Caco-2 (cell line): ENCODE results near the gene SCAF4. TPM values are rescaled to one million over a fixed set of nuclear protein-coding genes. Genes with fewer than 3 reads are reported as not detected.
A peak's percentile ranks its signal among the peaks of the same experiment; 100 is the strongest.

Source experiments
- Bru-seq: library from RNA; stranded (reverse); fragments of 400-500 nt; gene quantifications from one replicate; lab custom pipeline; 2021; lab: Mats Ljungman, UMichigan
- BruChase-seq, 2 experiments: library from RNA; stranded (reverse); fragments of 400-500 nt; gene quantifications; one replicate each; lab custom pipeline; 2021; lab: Mats Ljungman, UMichigan
- BruUV-seq: library from RNA; stranded (reverse); fragments of 400-500 nt; replicated peaks from 2 replicates; lab custom pipeline; 2021; lab: Mats Ljungman, UMichigan
- CTCF ChIA-PET: fragments of 300-600 bp; sonication (Branson Sonifier 250); formaldehyde crosslinking; loops from one replicate; lab custom pipeline; 2022; ENCODE audit warnings: antibody characterized with exemption; lab: Charles Lee
- POLR2A ChIA-PET: fragments of 300-600 bp; sonication (Branson Sonifier 250); formaldehyde crosslinking; loops from one replicate; lab custom pipeline; 2022; ENCODE audit warnings: antibody characterized with exemption; lab: Charles Lee
- DNase-seq, 2 experiments: peaks; one replicate each; pipeline versions ENCODE4 v3.0.0 to v3.0.0-alpha.2; 2020 to 2022
- H3K27me3 ChIP-seq: replicated peaks from 2 replicates; pipeline ENCODE4 v1.6.0; 2011; ENCODE audit warnings: low read length; ENCODE audit not compliant: control insufficient read depth, insufficient read depth
- H3K36me3 ChIP-seq: 2 replicates; pipeline ENCODE4 v1.5.1; 2011; ENCODE audit warnings: low read length; ENCODE audit not compliant: control insufficient read depth, insufficient read depth
- H3K4me1 ChIP-seq: fragments of 250-450 bp; sonication (Bioruptor Pico); 2 replicates; pipeline ENCODE4 v1.5.1; 2020; ENCODE audit warnings: mild to moderate bottlenecking
- H3K4me3 ChIP-seq: 2 replicates; pipeline ENCODE4 v1.5.1; 2011; ENCODE audit warnings: low read depth, mild to moderate bottlenecking, control low read depth, low read length
- H3K9me3 ChIP-seq: fragments of 250-450 bp; sonication (Bioruptor Pico); 2 replicates; pipeline ENCODE4 v1.5.1; 2020; ENCODE audit warnings: mild to moderate bottlenecking, moderate library complexity
- H3K27ac Mint-ChIP-seq: one replicate; pipeline ENCODE4 v1.8.0; 2022; ENCODE audit warnings: mixed read lengths; ENCODE audit not compliant: unreplicated experiment
- H3K27me3 Mint-ChIP-seq: one replicate; pipeline ENCODE4 v1.8.0; 2022; ENCODE audit warnings: mixed read lengths; ENCODE audit not compliant: insufficient read depth, unreplicated experiment
- H3K36me3 Mint-ChIP-seq: one replicate; pipeline ENCODE4 v1.8.0; 2022; ENCODE audit warnings: mild to moderate bottlenecking, mixed read lengths; ENCODE audit not compliant: insufficient read depth, unreplicated experiment
- H3K4me1 Mint-ChIP-seq: one replicate; pipeline ENCODE4 v1.8.0; 2022; ENCODE audit warnings: low read depth, mixed read lengths; ENCODE audit not compliant: unreplicated experiment
- H3K4me3 Mint-ChIP-seq: one replicate; pipeline ENCODE4 v1.8.0; 2022; ENCODE audit warnings: mild to moderate bottlenecking, moderate library complexity, mixed read lengths; ENCODE audit not compliant: unreplicated experiment
- H3K9me3 Mint-ChIP-seq: one replicate; pipeline ENCODE4 v1.8.0; 2022; ENCODE audit warnings: mixed read lengths; ENCODE audit not compliant: unreplicated experiment
- CTCF ChIP-seq, 2 experiments: fragments of 200-600 bp in 1 of 2; IDR thresholded peaks; 1 replicate in 1 of 2; 2 replicates in 1 of 2; pipeline versions ENCODE4 v1.5.1 to v1.8.0; 2011 to 2022; ENCODE audit warnings: antibody characterized with exemption in 1 of 2, control low read depth in 1 of 2, inconsistent platforms in 1 of 2, low read depth in 1 of 2, low read length in 1 of 2, mild to moderate bottlenecking in 1 of 2, moderate library complexity in 1 of 2; ENCODE audit not compliant: insufficient read depth in 1 of 2, severe bottlenecking in 1 of 2, unreplicated experiment in 1 of 2
- intact Hi-C: fragments of 100-400 bp; cut with micrococcal nuclease; formaldehyde crosslinking; loops from one replicate; pipeline ENCODE4 v1.10.0; 2022; ENCODE audit not compliant: unreplicated experiment
- long read RNA-seq: library from polyadenylated mRNA; stranded (forward); transcript quantifications from one replicate; pipeline ENCODE4 v2.0.0, GENCODE V29; 2022
- total RNA-seq: library from RNA; stranded (reverse); gene quantifications from 2 replicates; pipeline ENCODE4 v1.2.3, GENCODE V29; 2022

Gene SCAF4
- 50.2 and 53.1 TPM in 2 replicates for total RNA-seq
- Bru-seq, nascent RNA, result percentile 96 among the genes with signal in this experiment
- percentile 91 among the genes with signal in this experiment for BruChase-seq, experiment 1, labeled RNA remaining after a 2-hour chase
- BruChase-seq, experiment 2, labeled RNA remaining after a 6-hour chase, result percentile 81 among the genes with signal in this experiment
- long read RNA-seq, full-length matches to known transcripts, result 22 of 39 reads
- long read RNA-seq, partial matches to known transcripts, result 14 of 39 reads
- long read RNA-seq, other reads (novel, unspliced or antisense), result 3 of 39 reads

- TF ChIP-seq CTCF (IDR thresholded peaks at IDR 0.05; ENCODE audit: insufficient read depth in 1 of 2, low read depth in 1 of 2, low read length in 1 of 2, severe bottlenecking in 1 of 2, unreplicated experiment in 1 of 2), result no peak
- intact Hi-C loops, result no loop called here
- H3K4me1 Mint-ChIP-seq, result no peaks in the 10 kb centered on the region
- no peak within 1 kb of the TSS for H3K4me3 Mint-ChIP-seq
- CTCF ChIA-PET, result no interaction called here
- H3K27me3 ChIP-seq, result no peaks in the 10 kb centered on the region
- no peaks in the 10 kb centered on the region for H3K36me3 ChIP-seq
- POLR2A ChIA-PET, result interaction anchor here (0.5 to 0.6 kb wide), 2 partner anchors 532 to 1003 kb away, joined by 3 to 5 read pairs; no protein-coding TSS in a partner anchor
- H3K9me3 Mint-ChIP-seq, result no peaks in the 10 kb centered on the region
- peak; percentile 90 to 91 for DNase-seq
- no peaks in the 10 kb centered on the region for H3K27me3 Mint-ChIP-seq
- H3K4me3 ChIP-seq, result peak within 1 kb of the TSS; percentile 84
- peaks cover 9% of the 10 kb centered on the region for H3K36me3 Mint-ChIP-seq
- no TSS peak for BruUV-seq
- no peaks in the 10 kb centered on the region for H3K9me3 ChIP-seq
- peaks cover 12% of the 10 kb centered on the region; the same call in 1 of the 2 replicates for H3K4me1 ChIP-seq
- peak within 1 kb of the TSS; percentile 66 for H3K27ac Mint-ChIP-seq
Observed at GRCh38 chr21:31731857-31732596, at the start of gene SCAF4. Gene SCAF4 (minus strand): TSS chr21:31732118. CDS start chr21:31731692, 426 bp downstream.

- H3K4me3 ChIP-seq, result no peak overlapping the region
- no peaks in the 10 kb centered on the region for H3K27me3 ChIP-seq
- no peak overlapping the region for H3K27ac Mint-ChIP-seq
- H3K27me3 Mint-ChIP-seq, result peaks cover 21% of the 10 kb centered on the region
- no TSS peak for BruUV-seq
- H3K4me1 ChIP-seq, result no peaks in the 10 kb centered on the region
- CTCF ChIA-PET, result interaction anchor here (0.6 to 1.9 kb wide), 4 partner anchors 85 to 476 kb away, joined by 3 to 12 read pairs (median 4); no protein-coding TSS in a partner anchor
- H3K36me3 Mint-ChIP-seq, result no peaks in the 10 kb centered on the region
- TF ChIP-seq CTCF (IDR thresholded peaks at IDR 0.05; ENCODE audit: insufficient read depth in 1 of 2, low read depth in 1 of 2, low read length in 1 of 2, severe bottlenecking in 1 of 2, unreplicated experiment in 1 of 2), result peak; percentile 34 to 51
- intact Hi-C loops, result loop anchor here (1.0 kb wide), 1 partner anchor 477 kb away; no protein-coding TSS in a partner anchor
- peaks cover 16% of the 10 kb centered on the region for H3K9me3 Mint-ChIP-seq
- no peaks in the 10 kb centered on the region for H3K36me3 ChIP-seq
- POLR2A ChIA-PET, result no interaction called here
- no peaks in the 10 kb centered on the region for H3K4me1 Mint-ChIP-seq
- DNase-seq, result peak; percentile 40
- no peaks in the 10 kb centered on the region for H3K9me3 ChIP-seq
- H3K4me3 Mint-ChIP-seq, result no peak overlapping the region
Observed at GRCh38 chr21:31780944-31781343, 49.0 kb upstream of the SCAF4 start.

DNA sequence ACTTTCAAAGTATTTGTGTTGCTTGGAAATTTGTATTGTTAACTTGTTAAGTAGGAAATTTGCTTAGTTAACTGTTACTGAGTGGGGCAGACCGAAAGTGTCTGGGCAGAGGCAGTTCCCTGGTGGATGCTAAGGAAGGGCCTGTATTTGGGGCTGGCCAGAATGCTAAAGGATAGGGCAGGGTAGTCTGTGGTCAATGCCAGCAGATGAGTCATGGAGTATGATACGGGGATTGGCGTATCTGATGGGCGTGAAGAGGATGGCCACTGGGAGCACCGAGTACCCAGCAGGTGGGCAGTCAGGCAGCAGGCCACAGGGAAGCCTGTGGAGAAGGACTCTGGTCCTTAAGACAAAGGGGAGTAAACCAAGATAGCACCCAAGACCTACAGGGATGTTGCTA, 46.6 kb upstream of the SCAF4 start:
- Histone ChIP-seq H3K4me3 (no peak overlapping the region), H3K36me3 (no peaks in the 10 kb centered on the region), H3K4me1 (no peaks in the 10 kb centered on the region), H3K27me3 (no peaks in the 10 kb centered on the region), H3K9me3 (no peaks in the 10 kb centered on the region)
- no peak for TF ChIP-seq CTCF (IDR thresholded peaks at IDR 0.05; ENCODE audit: insufficient read depth in 1 of 2, low read depth in 1 of 2, low read length in 1 of 2, severe bottlenecking in 1 of 2, unreplicated experiment in 1 of 2)
- POLR2A ChIA-PET, result no interaction called here
- Mint-ChIP-seq H3K4me1 (no peaks in the 10 kb centered on the region), H3K27me3 (peaks cover 21% of the 10 kb centered on the region), H3K27ac (no peak overlapping the region), H3K9me3 (no peaks in the 10 kb centered on the region), H3K4me3 (no peak overlapping the region), H3K36me3 (no peaks in the 10 kb centered on the region)
- intact Hi-C loops, result no loop called here
- CTCF ChIA-PET, result no interaction called here
- DNase-seq, result no peak
- BruUV-seq, result no TSS peak
